ENCODE measurements around the gene AMDHD1. TPM values are rescaled to one million over a fixed set of nuclear protein-coding genes. Genes with fewer than 3 reads are reported as not detected.
A peak's percentile ranks its signal among the peaks of the same experiment; 100 is the strongest.

Gene AMDHD1
- 0.39 TPM for total RNA-seq

GRCh38 chr12:95943330-95943842 lies at the start of gene AMDHD1:
AMDHD1 (plus strand) TSS chr12:95943331; CDS start chr12:95943399, 68 bp downstream.
- peak; percentile 47 for DNase-seq (ENCODE audit: low spot score)

GRCh38 chr12:95896846-95897245 lies 46.3 kb upstream of the AMDHD1 start:
- no peak for DNase-seq (ENCODE audit: low spot score)

DNA sequence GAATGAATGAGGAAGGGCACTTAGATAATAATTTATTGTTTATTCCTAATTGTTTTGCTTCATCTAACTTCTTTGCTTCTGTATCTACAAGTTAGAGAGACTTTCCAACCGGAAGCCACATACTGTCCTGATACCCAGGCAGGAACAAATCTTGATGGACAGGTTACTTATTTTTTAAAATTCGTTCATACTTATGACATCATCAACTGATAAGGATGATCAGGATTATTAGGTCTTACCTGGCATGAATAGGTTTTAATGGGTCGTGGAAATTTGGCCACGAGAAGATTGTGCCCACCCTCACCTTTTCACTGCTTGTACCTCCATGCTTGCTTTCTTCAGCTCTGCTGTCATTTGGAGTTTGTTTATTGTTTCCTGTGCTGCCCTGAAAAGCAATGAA lies 45.0 kb upstream of the AMDHD1 start:
- DNase-seq (ENCODE audit: low spot score) = no peak

DNA sequence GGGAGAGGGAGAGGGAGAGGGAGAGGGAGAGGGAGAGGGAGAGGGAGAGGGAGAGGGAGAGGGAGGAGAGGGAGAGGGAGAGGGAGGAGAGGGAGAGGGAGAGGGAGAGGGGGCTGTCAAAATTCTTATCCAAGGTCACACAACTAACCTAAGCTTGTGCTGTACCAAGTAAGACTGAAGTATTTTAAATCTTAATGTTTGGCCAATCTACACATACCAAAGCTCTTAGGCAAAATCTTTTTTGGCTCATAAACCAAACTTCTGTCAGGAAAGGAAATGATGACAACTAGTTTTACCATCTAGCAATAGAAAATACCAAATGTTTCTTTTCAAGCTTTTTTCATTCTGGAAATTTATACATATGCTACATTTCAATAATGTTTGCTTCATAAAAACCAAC lies 34.6 kb upstream of the AMDHD1 start:
- DNase-seq (ENCODE audit: low spot score) = no peak

DNA sequence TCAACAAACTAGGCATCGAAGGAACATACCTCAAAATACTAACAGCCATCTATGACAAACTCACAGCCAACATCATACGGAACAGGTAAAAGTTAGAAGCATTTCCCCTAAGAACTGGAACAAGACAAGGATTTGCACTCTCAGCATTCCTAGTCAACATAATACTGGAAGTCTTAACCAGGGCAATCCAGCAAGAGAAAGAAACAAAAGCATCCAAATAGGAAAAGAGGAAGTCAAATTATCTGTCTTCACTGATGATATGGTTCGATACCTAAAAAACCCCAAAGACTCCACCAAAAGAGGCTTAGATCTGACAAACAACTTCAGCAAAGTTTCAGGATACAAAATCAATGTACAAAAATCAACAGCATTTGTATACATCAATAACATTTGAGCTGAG lies 33.3 kb upstream of the AMDHD1 start:
- DNase-seq (ENCODE audit: low spot score) = no peak

- no peak for DNase-seq (ENCODE audit: low spot score)
Measured at GRCh38 chr12:95918194-95918993, 24.7 kb upstream of the AMDHD1 start.

GRCh38 chr12:95919110-95919509 lies 24.0 kb upstream of the AMDHD1 start:
- no peak for DNase-seq (ENCODE audit: low spot score)

GRCh38 chr12:95922231-95922630 lies 20.9 kb upstream of the AMDHD1 start:
- DNase-seq (ENCODE audit: low spot score) = no peak

DNA sequence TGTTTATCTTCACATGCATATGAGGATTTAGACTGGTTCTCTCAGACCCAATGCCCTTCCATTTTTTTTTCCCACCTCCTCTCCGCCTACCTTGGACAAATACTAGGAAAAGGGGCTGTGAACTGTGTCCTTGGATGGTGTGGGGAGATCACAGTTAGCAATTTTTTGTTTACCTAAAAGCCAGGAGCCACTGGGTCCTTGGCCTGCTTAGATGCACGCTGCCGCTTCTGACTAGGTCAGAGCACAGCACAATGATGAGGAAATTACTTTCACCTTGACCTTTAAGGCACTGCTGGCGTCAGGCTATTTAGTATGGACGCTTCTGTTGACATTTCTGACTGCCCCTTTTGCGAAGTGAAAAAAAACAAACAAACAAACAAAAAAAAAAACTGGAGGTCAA lies 2.6 kb upstream of the AMDHD1 start:
- no peak for DNase-seq (ENCODE audit: low spot score)

GRCh38 chr12:95942101-95942523 lies 1.0 kb upstream of the AMDHD1 start:
- no peak for DNase-seq (ENCODE audit: low spot score)

- DNase-seq (ENCODE audit: low spot score) = peak; percentile 85
Measured at GRCh38 chr12:95942524-95943329, 404 bp upstream of the AMDHD1 start, which contains the start of gene CCDC38. CCDC38 (minus strand) TSS chr12:95942614; CDS start chr12:95936509, 6,105 bp downstream.

- DNase-seq (ENCODE audit: low spot score) = no peak
Measured at GRCh38 chr12:95944108-95944704, 1.1 kb downstream of the AMDHD1 start.

GRCh38 chr12:95949477-95950206 lies 6.5 kb downstream of the AMDHD1 start:
- DNase-seq (ENCODE audit: low spot score) = no peak

DNA sequence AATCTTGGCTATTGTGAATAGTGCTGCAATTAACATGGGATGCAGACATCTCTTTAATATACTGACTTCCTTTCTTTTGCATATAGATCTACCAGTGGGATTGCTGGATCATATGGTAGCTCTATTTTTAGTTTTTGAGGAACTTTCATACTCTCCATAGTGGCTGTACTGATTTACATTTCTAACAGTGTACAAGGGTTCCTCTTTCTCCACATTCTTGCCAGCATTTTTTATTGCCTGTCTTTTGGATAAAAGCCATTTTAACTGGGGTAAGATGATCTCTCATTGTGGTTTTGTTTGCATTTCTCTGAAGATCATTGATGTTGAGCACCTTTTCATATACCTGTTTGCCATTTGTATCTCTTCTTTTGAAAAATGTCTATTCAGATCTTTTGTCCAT lies 8.4 kb downstream of the AMDHD1 start:
- no peak for DNase-seq (ENCODE audit: low spot score)

DNA sequence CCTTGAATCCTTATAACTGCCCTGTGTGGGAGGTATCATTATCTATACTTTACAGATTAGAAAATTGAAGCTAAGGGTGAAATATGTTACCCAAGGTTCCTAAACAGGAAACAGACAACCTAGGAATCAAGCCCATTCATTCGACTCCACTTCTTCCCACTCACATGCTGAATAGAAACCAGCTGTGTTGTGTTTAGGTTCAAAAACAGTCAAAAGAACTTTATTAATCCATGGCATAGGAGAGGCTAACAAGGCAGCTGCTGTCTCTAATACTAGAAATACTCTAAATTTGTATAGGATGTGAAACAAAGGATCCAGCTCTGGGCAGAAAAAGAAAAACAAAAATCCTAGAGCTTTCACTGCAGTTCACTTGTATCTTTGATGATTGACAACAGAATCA lies 9.9 kb downstream of the AMDHD1 start:
- no peak for DNase-seq (ENCODE audit: low spot score)

- no peak for DNase-seq (ENCODE audit: low spot score)
Measured at GRCh38 chr12:95955549-95956159, 12.5 kb downstream of the AMDHD1 start.

DNA sequence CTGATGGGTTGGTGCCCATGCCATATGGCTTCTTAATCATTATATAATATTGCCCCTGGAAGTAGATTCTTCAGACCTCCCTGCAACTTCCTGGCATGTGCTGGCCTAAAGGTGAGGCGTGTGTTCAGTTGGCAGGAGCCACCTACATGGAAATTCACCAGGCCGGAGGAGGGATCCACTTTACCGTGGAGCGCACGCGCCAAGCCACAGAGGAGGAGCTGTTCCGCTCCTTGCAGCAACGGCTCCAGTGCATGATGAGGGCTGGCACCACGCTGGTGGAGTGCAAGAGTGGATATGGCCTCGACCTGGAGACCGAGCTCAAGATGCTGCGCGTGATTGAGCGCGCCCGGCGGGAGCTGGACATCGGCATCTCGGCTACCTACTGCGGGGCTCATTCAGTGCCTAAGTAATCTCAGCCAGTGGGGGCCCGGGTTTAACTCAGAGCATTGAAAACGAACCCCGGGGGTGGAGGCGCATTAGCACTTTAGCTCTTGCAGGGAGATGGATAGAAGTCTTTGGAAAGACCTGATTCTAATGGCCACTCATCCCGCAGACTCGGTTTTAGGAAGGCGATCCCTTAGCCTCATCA lies 13.5 kb downstream of the AMDHD1 start:
- no peak for DNase-seq (ENCODE audit: low spot score)

DNA sequence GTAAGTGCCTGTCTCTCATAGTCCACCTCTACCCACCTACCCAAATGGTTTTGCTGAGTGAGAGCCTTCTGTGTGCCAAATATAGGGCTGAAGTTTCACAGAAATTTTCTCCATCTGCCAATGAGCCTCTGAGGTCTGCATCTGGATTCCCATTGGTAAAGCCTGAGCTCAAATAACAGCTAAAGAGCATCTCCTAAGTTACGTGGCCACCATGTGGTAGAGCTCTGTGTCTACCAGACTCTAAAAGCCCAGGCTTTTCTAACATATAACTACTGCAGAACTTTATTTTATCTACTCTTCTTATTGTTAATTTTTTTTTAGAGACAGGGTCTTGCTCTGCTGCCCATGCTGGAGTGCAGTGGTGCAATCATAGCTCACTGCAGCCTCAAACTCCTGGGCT lies 16.0 kb downstream of the AMDHD1 start:
- no peak for DNase-seq (ENCODE audit: low spot score)

- no peak for DNase-seq (ENCODE audit: low spot score)
Measured at GRCh38 chr12:95960241-95960640, 17.1 kb downstream of the AMDHD1 start.

GRCh38 chr12:95962222-95962621 lies 19.1 kb downstream of the AMDHD1 start:
- no peak for DNase-seq (ENCODE audit: low spot score)

GRCh38 chr12:95963096-95963495 lies 20.0 kb downstream of the AMDHD1 start:
- no peak for DNase-seq (ENCODE audit: low spot score)

All from ureter (tissue), 1 donor.